Measurements from ENCODE around the gene MYL6B. TPM values are rescaled to one million over a fixed set of nuclear protein-coding genes. Genes with fewer than 3 reads are reported as not detected.
"Not testable (repeated sequence)": the region's sequence is repeated elsewhere in the genome, so short reads cannot be mapped to it uniquely, and the experiment has no call there.

The MYL6B gene
- total RNA-seq, 3 donors from 2014 or later, result 13.0 to 39.8 (median 22.7) TPM

DNA sequence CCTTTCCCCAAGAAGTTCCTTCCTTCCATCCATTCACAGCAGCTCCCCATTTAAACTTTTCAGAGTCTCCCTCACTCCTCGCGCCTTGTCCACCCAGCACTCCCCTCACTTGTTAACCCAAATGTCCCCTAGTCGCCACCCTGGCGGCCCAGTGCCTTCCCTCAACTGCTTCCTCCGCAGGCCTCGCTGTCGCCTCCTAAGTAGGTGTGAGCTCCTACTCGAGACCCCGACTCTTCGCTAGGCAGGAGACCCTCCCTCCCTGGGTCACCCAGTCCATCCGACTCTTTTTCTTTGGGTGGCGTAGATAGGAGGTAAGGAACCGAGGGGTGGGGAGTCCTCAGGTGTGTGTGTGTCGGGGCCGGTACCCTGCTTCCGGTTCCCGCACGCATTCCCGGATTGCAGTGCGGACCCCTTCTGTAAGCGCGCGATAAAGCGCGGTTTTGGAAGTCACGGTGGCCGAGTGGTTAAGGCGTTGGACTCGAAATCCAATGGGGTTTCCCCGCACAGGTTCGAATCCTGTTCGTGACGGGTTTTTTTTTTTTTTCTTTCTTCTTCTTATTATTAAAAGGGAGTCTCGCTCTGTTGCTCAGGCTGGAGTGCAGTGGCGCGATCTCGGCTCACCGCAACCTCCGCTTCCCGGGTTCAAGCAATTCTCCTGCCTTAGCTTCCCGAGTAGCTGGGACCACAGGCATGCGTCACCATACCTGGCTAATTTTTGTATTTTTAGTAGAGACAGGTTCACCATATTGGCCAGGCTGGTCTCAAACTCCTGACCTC, 37.7 kb downstream of the MYL6B start:
- intact Hi-C loops (cut with DNase I, micrococcal nuclease), result loop anchor here in 1 of 2 donors (10.0 kb wide), 1 partner anchor 65 kb away; the partner anchor contains the start of gene ESYT1
- H3K4me1 ChIP-seq (ENCODE audit: low read depth), result peaks cover 21% of the 10 kb centered on the region
- no peaks in the 10 kb centered on the region for H3K36me3 ChIP-seq (ENCODE audit: low read depth)
- peak overlapping the region; percentile 31 for H3K4me3 ChIP-seq
- TF ChIP-seq, protein P1, sequence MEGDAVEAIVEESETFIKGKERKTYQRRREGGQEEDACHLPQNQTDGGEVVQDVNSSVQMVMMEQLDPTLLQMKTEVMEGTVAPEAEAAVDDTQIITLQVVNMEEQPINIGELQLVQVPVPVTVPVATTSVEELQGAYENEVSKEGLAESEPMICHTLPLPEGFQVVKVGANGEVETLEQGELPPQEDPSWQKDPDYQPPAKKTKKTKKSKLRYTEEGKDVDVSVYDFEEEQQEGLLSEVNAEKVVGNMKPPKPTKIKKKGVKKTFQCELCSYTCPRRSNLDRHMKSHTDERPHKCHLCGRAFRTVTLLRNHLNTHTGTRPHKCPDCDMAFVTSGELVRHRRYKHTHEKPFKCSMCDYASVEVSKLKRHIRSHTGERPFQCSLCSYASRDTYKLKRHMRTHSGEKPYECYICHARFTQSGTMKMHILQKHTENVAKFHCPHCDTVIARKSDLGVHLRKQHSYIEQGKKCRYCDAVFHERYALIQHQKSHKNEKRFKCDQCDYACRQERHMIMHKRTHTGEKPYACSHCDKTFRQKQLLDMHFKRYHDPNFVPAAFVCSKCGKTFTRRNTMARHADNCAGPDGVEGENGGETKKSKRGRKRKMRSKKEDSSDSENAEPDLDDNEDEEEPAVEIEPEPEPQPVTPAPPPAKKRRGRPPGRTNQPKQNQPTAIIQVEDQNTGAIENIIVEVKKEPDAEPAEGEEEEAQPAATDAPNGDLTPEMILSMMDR (IDR thresholded peaks at IDR 0.05), result no peak
- peak; percentile 85 to 93 (median 87) for DNase-seq
- peak; percentile 64 for ATAC-seq
- H3K9me3 ChIP-seq, result no peaks in the 10 kb centered on the region

- intact Hi-C loops (cut with DNase I, micrococcal nuclease), result no loop called here
- TF ChIP-seq, protein P1 (IDR thresholded peaks at IDR 0.05), result no peak
- H3K4me1 ChIP-seq (ENCODE audit: low read depth), result peaks cover 21% of the 10 kb centered on the region
- no peak for DNase-seq
- H3K4me3 ChIP-seq, result peak overlapping the region; percentile 31
- H3K36me3 ChIP-seq (ENCODE audit: low read depth), result no peaks in the 10 kb centered on the region
- H3K9me3 ChIP-seq, result no peaks in the 10 kb centered on the region
- ATAC-seq, result no peak
These were observed 38.3 kb downstream of the MYL6B start for GRCh38 chr12:56190695-56191155.

DNA sequence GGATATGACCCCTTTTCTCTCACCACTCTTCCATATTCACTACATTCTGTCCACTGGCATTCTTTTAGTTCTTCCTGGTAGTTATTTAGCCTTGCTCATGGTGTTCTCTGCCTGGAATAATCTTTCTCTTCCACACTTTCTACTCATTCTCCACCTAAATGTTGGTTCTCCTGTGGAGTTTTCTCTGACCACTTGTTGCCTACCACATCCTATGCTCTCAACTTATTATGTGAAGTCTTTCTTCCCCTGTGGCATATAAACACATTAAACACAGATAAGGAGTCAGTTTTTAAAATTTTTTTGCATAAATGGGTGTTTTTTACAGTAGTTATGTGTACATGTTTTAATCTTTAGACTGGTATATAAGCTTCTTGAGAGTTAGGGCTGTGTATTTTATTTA, 40.2 kb downstream of the MYL6B start:
- TF ChIP-seq, protein P1 (IDR thresholded peaks at IDR 0.05), result no peak
- intact Hi-C loops (cut with DNase I, micrococcal nuclease), result no loop called here
- no peak overlapping the region for H3K4me3 ChIP-seq
- no peak for ATAC-seq
- H3K4me1 ChIP-seq (ENCODE audit: low read depth), result peaks cover 15% of the 10 kb centered on the region
- DNase-seq, result no peak
- no peaks in the 10 kb centered on the region for H3K9me3 ChIP-seq
- H3K36me3 ChIP-seq (ENCODE audit: low read depth), result no peaks in the 10 kb centered on the region

- TF ChIP-seq, protein P1 (IDR thresholded peaks at IDR 0.05), result peak; percentile 53
- intact Hi-C loops (cut with DNase I, micrococcal nuclease), result no loop called here
- H3K4me3 ChIP-seq, result no peak overlapping the region
- H3K36me3 ChIP-seq (ENCODE audit: low read depth), result no peaks in the 10 kb centered on the region
- DNase-seq (peak in 1 of 3 donors; percentile 97), ATAC-seq (peak; percentile 19)
- H3K4me1 ChIP-seq (ENCODE audit: low read depth), result peaks cover 10% of the 10 kb centered on the region
- H3K9me3 ChIP-seq, result no peaks in the 10 kb centered on the region
These were observed 40.7 kb downstream of the MYL6B start for GRCh38 chr12:56193025-56193578.

DNA sequence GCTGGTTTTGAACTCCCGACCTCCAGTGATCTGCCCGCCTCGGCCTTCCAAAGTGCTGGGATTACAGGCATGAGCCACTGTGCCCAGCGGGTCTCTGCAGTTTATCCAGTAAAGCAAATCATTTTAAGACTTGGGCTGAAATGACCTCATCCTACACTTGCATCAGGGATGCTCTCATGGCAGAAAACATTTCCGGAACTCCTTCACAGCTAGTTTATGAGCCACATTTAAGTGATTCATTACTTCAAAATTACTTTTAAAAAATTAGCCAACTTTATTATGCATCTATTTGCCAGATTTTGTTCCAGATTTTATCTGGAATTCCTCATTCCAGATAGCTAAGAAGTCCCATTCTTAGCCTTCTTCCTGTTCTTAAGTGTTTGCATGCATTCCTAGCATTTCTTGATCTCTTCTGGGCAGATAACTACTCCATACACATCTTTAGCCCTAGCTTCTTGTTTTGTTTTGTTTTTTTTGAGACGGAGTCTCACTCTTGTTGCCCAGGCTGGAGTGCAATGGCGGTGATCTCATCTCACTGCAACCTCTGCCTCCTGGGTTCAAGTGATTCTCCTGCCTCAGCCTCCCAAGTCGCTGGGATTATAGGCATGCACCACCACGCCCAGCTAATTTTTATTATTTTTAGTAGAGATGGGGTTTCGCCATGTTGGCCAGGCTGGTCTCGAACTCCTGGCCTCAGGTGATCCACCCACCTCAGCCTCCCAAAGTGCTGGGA, 44.6 kb downstream of the MYL6B start:
- DNase-seq; intact Hi-C loops (cut with DNase I, micrococcal nuclease); H3K36me3 ChIP-seq (ENCODE audit: low read depth); H3K9me3 ChIP-seq; H3K4me3 ChIP-seq; H3K4me1 ChIP-seq (ENCODE audit: low read depth): not testable (repeated sequence)
- ATAC-seq, result peak; percentile 21
